GM23338 (cell line): ENCODE measurements around the gene ANO10.

Experiments
- CREB1 ChIP-seq: fragments of 250-450 bp; sonication (Bioruptor Pico); IDR thresholded peaks from 2 replicates; pipeline ENCODE4 v1.5.0; 2020; ENCODE audit warnings: low read depth, mild to moderate bottlenecking, moderate library complexity
- EZH2 ChIP-seq: fragments of 200-600 bp; sonication (generic); IDR thresholded peaks from one replicate; pipeline ENCODE4 v1.8.0; 2017; ENCODE audit warnings: antibody characterized with exemption, mild to moderate bottlenecking, low read depth; ENCODE audit not compliant: unreplicated experiment
- POLR2AphosphoS5 ChIP-seq: IDR thresholded peaks from 2 replicates; pipeline ENCODE4 v1.6.1; 2016; ENCODE audit warnings: antibody characterized with exemption, low read depth
- TF ChIP-seq, protein P1 (sequence below), 2 experiments: fragments of 200-600 bp in 1 of 2; sonication (generic) in 1 of 2; conservative IDR thresholded peaks; 2 replicates each; pipeline versions ENCODE4 v1.5.1 to v1.6.1; 2016 to 2017; ENCODE audit warnings: antibody characterized with exemption in 2 of 2, low read depth in 2 of 2, mild to moderate bottlenecking in 2 of 2, moderate library complexity in 1 of 2

DNA sequence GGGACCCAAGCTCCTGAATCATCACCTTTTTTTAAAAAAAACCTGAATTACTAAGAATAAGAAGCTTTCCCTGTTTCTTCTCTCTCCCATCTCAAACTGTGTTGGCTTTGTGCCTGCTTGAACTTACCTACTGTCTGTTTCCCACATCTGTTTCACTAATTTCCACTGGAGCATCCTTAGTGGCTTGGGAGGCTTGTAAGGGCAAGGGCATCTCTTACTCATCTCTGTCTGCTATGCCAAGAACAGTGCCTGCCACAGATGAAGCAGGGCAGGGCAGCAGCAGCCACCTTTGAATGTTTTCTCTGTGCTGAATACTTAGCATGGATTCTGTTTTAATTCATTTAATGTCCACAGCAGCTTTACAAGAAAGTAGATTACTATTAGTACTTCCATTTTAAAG, 293.2 kb downstream of the ANO10 start:
- TF ChIP-seq, protein P1, sequence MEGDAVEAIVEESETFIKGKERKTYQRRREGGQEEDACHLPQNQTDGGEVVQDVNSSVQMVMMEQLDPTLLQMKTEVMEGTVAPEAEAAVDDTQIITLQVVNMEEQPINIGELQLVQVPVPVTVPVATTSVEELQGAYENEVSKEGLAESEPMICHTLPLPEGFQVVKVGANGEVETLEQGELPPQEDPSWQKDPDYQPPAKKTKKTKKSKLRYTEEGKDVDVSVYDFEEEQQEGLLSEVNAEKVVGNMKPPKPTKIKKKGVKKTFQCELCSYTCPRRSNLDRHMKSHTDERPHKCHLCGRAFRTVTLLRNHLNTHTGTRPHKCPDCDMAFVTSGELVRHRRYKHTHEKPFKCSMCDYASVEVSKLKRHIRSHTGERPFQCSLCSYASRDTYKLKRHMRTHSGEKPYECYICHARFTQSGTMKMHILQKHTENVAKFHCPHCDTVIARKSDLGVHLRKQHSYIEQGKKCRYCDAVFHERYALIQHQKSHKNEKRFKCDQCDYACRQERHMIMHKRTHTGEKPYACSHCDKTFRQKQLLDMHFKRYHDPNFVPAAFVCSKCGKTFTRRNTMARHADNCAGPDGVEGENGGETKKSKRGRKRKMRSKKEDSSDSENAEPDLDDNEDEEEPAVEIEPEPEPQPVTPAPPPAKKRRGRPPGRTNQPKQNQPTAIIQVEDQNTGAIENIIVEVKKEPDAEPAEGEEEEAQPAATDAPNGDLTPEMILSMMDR (conservative IDR thresholded peaks at IDR 0.05; ENCODE audit: low read depth in 2 of 2) = no peak
- no peak for TF ChIP-seq POLR2AphosphoS5
- no peak for TF ChIP-seq EZH2
- no peak for TF ChIP-seq CREB1 (CRISPR knock-in tag)
